ENCODE measurements around the gene USP50.
"Not testable (repeated sequence)": the region's sequence is repeated elsewhere in the genome, so short reads cannot be mapped to it uniquely, and the experiment has no call there.

Gene USP50

GRCh38 chr15:50503144-50503543 is 43.3 kb downstream of the USP50 start:
- DNase-seq (ENCODE audit: extremely low read depth, low read depth): no peak

GRCh38 chr15:50501815-50502214 is 44.7 kb downstream of the USP50 start:
- TF ChIP-seq CTCF (IDR thresholded peaks at IDR 0.05; ENCODE audit: low read depth, low read length): no peak

More at GRCh38 chr15:50503144-50503543, 43.3 kb downstream of the USP50 start:
- TF ChIP-seq CTCF (IDR thresholded peaks at IDR 0.05; ENCODE audit: low read depth, low read length): no peak

GRCh38 chr15:50500352-50500751 is 46.1 kb downstream of the USP50 start:
- no peak for DNase-seq (ENCODE audit: extremely low read depth, low read depth)
- TF ChIP-seq CTCF (IDR thresholded peaks at IDR 0.05; ENCODE audit: low read depth, low read length): no peak

More at GRCh38 chr15:50501815-50502214, 44.7 kb downstream of the USP50 start:
- no peak for DNase-seq (ENCODE audit: extremely low read depth, low read depth)

DNA sequence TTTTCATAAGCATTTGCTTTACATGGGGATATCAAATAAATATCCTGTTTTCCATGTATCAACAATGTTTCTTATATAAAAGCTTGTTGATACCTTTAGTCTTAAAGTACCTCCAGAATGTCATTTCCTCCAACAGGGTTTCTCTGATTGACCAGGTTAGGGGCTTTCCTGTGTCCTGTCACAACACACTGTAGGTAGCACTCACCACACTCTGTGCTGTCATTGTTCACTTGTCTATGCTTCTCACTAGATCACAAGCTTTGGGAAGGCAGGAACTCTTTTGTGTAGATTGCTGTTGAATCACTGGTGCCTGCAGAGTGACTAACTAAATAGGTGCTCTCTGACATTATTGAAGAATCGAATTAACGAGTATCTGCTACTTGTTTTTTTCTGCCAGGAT is 49.8 kb downstream of the USP50 start:
- DNase-seq (ENCODE audit: extremely low read depth, low read depth): no peak
- no peak for TF ChIP-seq CTCF (IDR thresholded peaks at IDR 0.05; ENCODE audit: low read depth, low read length)

DNA sequence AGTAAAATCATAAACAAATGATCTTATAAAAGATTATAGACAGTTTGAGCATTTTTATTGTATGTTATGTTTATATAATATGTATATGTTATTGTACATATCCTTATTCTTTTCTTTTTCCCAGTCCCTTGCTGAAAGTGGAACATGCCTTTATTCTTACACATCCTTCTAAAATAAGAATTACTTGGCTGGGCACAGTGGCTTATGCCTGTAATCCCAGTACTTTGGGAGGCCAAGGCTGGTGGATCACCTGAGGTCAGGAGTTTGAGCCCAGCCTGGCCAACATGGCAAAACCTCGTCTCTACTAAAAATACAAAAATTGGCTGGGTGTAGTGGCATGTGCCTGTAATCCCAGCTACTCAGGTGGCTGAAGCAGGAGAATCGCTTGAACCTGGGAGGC is 51.9 kb downstream of the USP50 start:
- DNase-seq (ENCODE audit: extremely low read depth, low read depth): not testable (repeated sequence)

DNA sequence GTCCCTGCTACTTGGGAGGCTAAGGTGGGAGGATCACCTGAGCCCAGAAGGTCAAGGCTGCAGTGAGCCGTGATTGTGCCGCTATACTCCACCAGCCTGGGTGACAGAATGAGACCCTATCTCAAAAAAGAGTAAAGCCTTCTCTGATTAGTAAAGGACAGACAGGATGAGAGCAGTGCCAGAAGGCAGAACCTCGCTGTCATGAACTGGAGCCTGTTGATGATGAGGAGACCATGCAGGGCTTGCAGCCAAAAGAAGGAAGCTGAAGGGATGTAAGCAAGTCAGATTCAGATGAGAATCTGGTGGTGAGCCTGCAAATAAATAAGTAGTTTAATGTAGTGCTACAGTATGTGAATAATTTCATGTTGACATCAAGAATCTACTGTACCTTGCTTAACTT is 52.8 kb downstream of the USP50 start:
- no peak for DNase-seq (ENCODE audit: extremely low read depth, low read depth)
- no peak for TF ChIP-seq CTCF (IDR thresholded peaks at IDR 0.05; ENCODE audit: low read depth, low read length)

- no peak for DNase-seq (ENCODE audit: extremely low read depth, low read depth)
Observed at GRCh38 chr15:50487287-50487686, 59.2 kb downstream of the USP50 start.

More at GRCh38 chr15:50487287-50487686, 59.2 kb downstream of the USP50 start:
- TF ChIP-seq CTCF (IDR thresholded peaks at IDR 0.05; ENCODE audit: low read depth, low read length): no peak

All from AG09319 (cell line).